Mucosa of descending colon (tissue), 3 donors: ENCODE data around the gene TBL3. TPM values are rescaled to one million over a fixed set of nuclear protein-coding genes. Genes with fewer than 3 reads are reported as not detected.
A peak's percentile ranks its signal among the peaks of the same experiment; 100 is the strongest.

Source experiments
- ATAC-seq: fragments of 200-7000 bp; cut with Tn5 transposase; one replicate; pipeline ENCODE4 v1.9.1; 2020; ENCODE audit warnings: mild to moderate bottlenecking, moderate library complexity
- DNase-seq, 3 donors: peaks; one replicate each; pipeline ENCODE4 v3.0.0-alpha.2; 2020
- H3K36me3 ChIP-seq: fragments of 200-600 bp; one replicate; pipeline ENCODE4 v1.8.0; 2021; ENCODE audit warnings: low read depth, mild to moderate bottlenecking
- H3K4me1 ChIP-seq: fragments of 200-600 bp; one replicate; pipeline ENCODE4 v1.8.0; 2021; ENCODE audit warnings: low read depth, mild to moderate bottlenecking
- H3K4me3 ChIP-seq: fragments of 200-600 bp; one replicate; pipeline ENCODE4 v1.8.0; 2021; ENCODE audit warnings: mild to moderate bottlenecking
- H3K9me3 ChIP-seq: fragments of 200-600 bp; one replicate; pipeline ENCODE4 v1.8.0; 2021; ENCODE audit warnings: mild to moderate bottlenecking
- intact Hi-C, 2 donors: fragments of 100-400 bp; cut with DNase I in 1 of 2; cut with micrococcal nuclease in 1 of 2; formaldehyde crosslinking; loops; one replicate each; pipeline versions ENCODE4 v1.11.0 to v1.11.1; 2022; cut with DNase I, micrococcal nuclease
- total RNA-seq, 3 donors: library from RNA; stranded (reverse); fragmentation: NEBNext Ultra II Directional in 2 of 3; extraction: Animal tissue kit (Norgen Biotek cat#: 25700) in 2 of 3; gene quantifications; one replicate each; pipeline versions ENCODE4 v1.2.1 to v1.2.4, GENCODE V29; 2021 to 2023
- TF ChIP-seq, protein P1 (sequence below): fragments of 200-600 bp; IDR thresholded peaks from one replicate; pipeline ENCODE4 v1.8.0; 2022; ENCODE audit warnings: antibody characterized with exemption, mild to moderate bottlenecking
- donor health status: DM: no; HTN: no; CAD: no; lungs with moderate emphysema.
- donor health status: DM: no; HTN: no; CAD: no.
- donor health status: DM: no; HTN: yes; CAD: no.

Gene TBL3
- total RNA-seq, 3 donors from 2014 or later, result 21.6 to 25.5 (median 24.0) TPM

DNA sequence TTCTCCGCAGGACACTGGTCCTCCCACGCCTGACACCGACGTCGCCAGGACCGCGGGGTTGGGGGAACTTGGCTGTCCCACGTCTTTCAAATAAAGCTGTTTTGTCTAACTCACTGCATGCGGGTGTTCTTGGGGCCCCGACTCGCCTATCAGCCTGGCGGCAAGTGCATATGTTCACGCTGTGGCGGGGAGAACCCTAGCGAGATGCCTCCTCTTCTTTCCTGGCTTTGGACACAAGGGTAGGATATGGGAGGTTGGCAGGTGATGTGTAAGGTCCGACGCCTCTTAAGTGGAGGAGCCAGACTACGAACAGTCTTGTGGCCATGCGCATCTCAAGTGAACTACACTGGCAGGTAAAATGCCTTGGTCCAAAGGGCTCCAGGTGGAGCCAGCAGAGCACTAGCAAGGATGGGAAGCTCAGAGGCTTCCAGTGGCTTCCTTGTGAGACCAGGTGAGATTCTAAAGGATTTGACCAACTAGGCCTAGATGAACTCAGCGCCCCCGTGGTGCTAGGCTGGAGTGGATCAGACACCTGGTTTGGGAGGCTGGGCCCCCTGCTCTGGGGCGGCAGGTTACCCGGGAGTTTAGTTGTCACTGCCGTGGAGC is 6.4 kb upstream of the TBL3 start:
- ATAC-seq (peak; percentile 25), DNase-seq (no peak)
- Histone ChIP-seq H3K4me1 (peaks cover 22% of the 10 kb centered on the region), H3K9me3 (no peaks in the 10 kb centered on the region), H3K4me3 (peak overlapping the region; percentile 80), H3K36me3 (peaks cover 2% of the 10 kb centered on the region)
- TF ChIP-seq, protein P1, sequence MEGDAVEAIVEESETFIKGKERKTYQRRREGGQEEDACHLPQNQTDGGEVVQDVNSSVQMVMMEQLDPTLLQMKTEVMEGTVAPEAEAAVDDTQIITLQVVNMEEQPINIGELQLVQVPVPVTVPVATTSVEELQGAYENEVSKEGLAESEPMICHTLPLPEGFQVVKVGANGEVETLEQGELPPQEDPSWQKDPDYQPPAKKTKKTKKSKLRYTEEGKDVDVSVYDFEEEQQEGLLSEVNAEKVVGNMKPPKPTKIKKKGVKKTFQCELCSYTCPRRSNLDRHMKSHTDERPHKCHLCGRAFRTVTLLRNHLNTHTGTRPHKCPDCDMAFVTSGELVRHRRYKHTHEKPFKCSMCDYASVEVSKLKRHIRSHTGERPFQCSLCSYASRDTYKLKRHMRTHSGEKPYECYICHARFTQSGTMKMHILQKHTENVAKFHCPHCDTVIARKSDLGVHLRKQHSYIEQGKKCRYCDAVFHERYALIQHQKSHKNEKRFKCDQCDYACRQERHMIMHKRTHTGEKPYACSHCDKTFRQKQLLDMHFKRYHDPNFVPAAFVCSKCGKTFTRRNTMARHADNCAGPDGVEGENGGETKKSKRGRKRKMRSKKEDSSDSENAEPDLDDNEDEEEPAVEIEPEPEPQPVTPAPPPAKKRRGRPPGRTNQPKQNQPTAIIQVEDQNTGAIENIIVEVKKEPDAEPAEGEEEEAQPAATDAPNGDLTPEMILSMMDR, result no peak
- intact Hi-C loops, result no loop called here

DNA sequence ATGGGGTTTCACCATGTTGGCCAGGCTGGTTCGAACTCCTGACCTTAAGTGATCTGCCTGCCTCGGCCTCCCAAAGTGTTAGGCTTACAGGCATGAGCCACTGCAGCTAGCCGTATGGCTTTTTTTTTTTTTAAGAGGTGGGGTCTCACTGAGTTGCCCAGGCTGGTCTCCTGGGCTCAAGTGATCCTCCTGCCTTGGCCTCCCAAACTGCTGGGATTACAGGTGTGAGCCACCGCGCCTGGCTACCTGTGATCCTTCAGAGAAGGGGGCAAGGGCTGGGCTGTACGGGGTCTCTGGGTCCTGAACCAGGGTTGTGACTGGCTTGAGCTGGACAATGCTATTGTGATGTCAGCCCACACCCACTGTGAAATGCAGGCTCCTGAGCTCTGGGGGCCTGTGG is 5.4 kb upstream of the TBL3 start, which contains the start of gene RNF151:
TSS of gene RNF151 (plus strand) at position 397 of the 400 bp plus-strand sequence. CDS start 26 bp downstream, outside the sequence.
- H3K36me3 ChIP-seq, result peaks cover 2% of the 10 kb centered on the region
- intact Hi-C loops, result no loop called here
- DNase-seq (no peak), ATAC-seq (no peak)
- H3K4me1 ChIP-seq, result peaks cover 20% of the 10 kb centered on the region
- no peaks in the 10 kb centered on the region for H3K9me3 ChIP-seq
- TF ChIP-seq, protein P1, result no peak
- no peak within 1 kb of the TSS for H3K4me3 ChIP-seq

DNA sequence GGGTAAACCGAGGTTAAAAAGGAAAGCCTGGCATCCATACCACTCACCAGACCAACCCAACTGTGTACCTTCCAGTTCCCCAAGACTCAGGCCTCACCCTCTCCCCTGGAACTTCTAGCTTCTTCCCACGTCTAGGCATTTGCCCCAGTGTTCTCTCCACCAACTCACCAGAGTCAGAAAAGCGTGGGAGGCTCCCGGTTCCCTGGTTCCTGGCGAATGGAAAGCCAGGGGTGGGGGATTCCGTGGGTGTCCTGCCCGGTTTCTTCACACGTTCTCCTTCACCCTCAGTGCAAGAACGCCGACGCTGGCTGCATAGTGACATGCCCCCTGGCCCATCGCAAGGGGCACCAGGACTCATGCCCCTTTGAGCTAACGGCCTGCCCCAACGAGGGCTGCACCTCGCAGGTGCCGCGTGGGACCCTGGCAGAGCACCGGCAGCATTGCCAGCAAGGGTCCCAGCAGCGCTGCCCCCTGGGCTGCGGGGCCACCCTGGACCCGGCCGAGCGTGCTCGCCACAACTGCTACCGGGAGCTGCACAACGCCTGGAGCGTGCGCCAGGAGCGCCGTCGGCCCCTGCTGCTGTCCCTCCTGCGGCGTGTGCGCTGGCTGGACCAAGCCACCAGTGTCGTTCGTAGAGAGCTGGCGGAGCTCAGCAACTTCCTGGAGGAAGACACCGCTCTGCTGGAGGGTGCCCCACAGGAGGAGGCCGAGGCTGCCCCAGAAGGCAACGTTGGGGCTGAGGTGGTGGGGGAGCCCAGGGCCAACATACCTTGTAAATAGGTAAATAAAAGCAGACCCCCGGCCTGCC is 3.5 kb upstream of the TBL3 start:
- H3K4me3 ChIP-seq, result no peak overlapping the region
- H3K4me1 ChIP-seq, result peaks cover 29% of the 10 kb centered on the region
- ATAC-seq (no peak), DNase-seq (no peak)
- TF ChIP-seq, protein P1, result no peak
- H3K9me3 ChIP-seq, result no peaks in the 10 kb centered on the region
- intact Hi-C loops, result no loop called here
- H3K36me3 ChIP-seq, result no peaks in the 10 kb centered on the region

DNA sequence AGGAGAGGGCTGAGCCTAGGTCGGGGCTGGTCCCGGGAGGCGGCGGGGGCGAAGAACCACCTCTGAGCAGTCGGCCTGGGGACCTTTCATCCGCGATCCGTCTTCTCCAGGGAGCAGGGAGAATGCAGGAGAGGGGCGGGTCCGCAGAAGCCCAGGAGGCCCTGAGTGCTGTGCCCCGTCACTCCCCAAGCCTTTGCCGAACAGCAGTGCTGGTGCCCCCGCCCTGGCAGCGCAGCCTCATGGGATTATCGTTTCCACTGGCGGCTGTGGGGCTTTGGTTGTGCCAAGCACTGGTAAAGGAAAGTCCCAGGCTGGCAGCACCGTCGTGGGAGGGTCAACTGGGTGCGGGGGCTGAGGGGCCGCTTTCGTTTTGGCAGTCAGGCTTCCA is 631 bp downstream of the TBL3 start:
- TF ChIP-seq, protein P1, result no peak
- ATAC-seq, result peak; percentile 43
- intact Hi-C loops, result no loop called here
- H3K4me1 ChIP-seq, result peaks cover 16% of the 10 kb centered on the region
- H3K9me3 ChIP-seq, result no peaks in the 10 kb centered on the region
- peak overlapping the region; percentile 73 for H3K4me3 ChIP-seq
- DNase-seq, result peak in 2 of 3 donors; percentile 51 to 66
- no peaks in the 10 kb centered on the region for H3K36me3 ChIP-seq

DNA sequence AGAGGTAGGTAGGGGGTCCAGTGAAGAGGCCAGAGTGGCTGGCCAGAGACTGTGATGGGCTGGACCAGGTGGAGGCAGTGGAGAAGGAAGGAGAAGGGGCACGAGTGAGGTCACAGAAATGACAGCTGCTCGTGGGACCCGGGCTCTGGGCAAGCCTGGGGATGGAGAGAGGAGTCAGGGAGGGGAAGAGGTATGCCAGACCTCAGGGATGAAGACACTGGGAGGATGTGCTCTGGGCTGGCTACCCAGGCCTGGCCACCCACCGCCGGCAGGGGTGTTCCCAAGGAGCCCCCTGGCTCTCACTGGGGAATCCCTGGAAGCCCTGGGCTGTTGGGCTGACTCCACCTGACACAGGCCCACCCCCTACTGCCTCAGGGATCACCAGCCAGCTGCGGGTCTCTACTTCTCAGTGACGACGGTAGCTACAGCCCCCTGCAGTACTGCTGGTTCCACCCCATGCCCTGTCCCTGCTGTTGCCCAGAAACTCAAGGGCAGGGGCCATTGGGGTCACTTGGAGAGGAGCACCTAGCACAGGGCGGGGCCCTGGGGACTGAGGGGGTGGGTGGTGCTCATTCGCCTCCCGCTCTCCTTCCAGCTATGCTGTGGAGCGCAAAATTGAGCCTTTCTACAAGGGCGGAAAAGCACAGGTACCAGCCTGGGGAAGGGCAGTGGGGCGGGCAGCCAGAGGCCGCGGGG is 1.8 kb downstream of the TBL3 start:
- intact Hi-C loops, result no loop called here
- peak in 2 of 3 donors; percentile 31 to 48 for DNase-seq
- no peaks in the 10 kb centered on the region for H3K36me3 ChIP-seq
- ATAC-seq, result no peak
- TF ChIP-seq, protein P1, result no peak
- no peaks in the 10 kb centered on the region for H3K9me3 ChIP-seq
- peaks cover 16% of the 10 kb centered on the region for H3K4me1 ChIP-seq
- H3K4me3 ChIP-seq, result no peak overlapping the region
